GM13976 (cell line): ENCODE data around the gene SSBP1.
A peak's percentile ranks its signal among the peaks of the same experiment; 100 is the strongest.

Experiments
- DNase-seq: peaks from one replicate; pipeline ENCODE4 v3.0.0; 2012; ENCODE audit warnings: low spot score
- CTCF ChIP-seq: IDR thresholded peaks from 2 replicates; pipeline ENCODE4 v1.5.1; 2012; ENCODE audit warnings: borderline replicate concordance, mild to moderate bottlenecking; ENCODE audit not compliant: insufficient read depth; ENCODE audit errors: extremely low read depth, missing control alignments, control extremely low read depth
- in situ Hi-C: fragments of 300-500 bp; cut with MboI; formaldehyde crosslinking; loops from one replicate; pipeline ENCODE4 v1.12.0; 2022; ENCODE audit warnings: low sequenced_read_pairs, mixed read lengths, inconsistent platforms; ENCODE audit not compliant: unreplicated experiment

Gene SSBP1

DNA sequence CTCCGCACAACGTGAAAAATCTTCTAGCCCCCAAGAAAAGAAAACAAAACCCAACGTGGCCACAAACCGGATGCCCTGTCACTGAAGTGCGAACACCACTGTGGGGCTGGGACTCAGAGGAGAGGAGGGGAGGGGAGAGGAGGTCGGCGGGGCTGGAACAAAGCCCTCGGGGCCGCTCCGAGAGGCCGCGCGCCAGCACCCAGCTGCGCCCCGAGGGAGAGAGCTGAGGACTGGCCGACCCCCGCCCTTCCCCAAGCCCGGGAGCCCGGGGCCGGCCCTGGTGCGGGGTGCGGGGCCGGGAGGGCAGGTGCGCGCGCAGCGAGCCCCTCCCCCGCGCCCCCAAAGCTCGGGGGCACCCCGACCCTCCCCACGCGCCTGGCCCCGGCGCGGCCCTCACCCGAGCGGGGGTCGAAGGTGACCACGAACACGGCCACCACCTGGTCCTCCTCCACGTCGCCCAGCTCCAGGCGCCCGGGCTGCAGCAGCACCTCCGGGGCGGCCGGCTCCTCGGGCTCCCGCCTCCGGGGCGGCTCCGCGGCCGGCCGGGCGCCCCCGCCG is 36.6 kb upstream of the SSBP1 start:
- peak; percentile 86 for DNase-seq

DNA sequence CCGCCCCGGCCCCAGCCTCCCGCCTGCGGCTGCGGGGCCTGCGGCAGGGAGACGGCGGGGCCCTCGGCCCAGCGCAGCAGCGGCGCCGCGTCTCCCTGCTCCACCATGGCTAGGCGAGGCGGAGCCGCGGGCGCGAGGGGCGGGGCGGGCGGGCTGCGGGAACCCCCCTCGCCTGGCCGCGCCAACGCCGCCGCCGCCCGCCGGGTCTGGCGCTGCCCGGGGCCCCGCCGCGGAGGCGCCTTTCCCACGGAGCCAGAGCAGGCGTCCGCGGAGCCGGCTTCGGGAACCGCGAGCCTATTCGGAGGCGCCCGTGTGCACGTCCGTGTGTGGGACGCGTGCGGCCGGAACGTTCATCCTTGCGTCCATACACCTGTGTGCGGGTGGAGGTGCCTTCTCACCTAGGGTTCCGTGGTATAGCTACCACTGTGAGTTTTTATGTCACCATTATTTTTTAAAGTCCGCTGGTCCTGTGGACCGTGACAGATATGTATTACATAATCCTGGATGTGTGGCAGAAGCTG is 36.1 kb upstream of the SSBP1 start, which contains the start of gene DENND11:
DENND11 (minus strand) TSS at position 120 of the 521 bp plus-strand sequence; CDS start at position 107, 13 bp downstream.
- no peak for TF ChIP-seq CTCF
- in situ Hi-C loops: no loop called here
- peak; percentile 84 for DNase-seq

More for the DNA sequence above, 36.6 kb upstream of the SSBP1 start:
- in situ Hi-C loops: no loop called here
- TF ChIP-seq CTCF: no peak

GRCh38 chr7:141702892-141703291 is 35.3 kb upstream of the SSBP1 start:
- no peak for TF ChIP-seq CTCF
- DNase-seq: no peak
- in situ Hi-C loops: no loop called here

DNA sequence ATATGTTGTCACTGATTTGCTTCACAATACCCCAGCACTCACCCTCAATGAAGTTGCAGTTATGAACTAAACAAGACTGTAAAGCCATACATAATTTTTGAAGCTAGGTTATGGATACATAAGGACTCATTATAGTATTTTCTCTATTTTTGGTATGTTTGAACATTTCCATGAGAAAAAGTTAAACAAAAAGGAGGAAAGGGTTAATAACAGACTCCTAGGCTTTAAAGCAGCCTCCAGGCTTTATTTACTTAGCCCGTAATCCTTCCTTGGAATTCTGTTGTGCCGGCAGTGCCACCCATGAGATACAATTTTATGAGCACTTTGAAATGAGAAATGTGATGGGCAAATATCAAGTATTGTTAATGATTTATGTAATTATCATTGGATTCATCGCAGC is 34.0 kb upstream of the SSBP1 start:
- in situ Hi-C loops: no loop called here
- TF ChIP-seq CTCF: no peak
- DNase-seq: no peak

DNA sequence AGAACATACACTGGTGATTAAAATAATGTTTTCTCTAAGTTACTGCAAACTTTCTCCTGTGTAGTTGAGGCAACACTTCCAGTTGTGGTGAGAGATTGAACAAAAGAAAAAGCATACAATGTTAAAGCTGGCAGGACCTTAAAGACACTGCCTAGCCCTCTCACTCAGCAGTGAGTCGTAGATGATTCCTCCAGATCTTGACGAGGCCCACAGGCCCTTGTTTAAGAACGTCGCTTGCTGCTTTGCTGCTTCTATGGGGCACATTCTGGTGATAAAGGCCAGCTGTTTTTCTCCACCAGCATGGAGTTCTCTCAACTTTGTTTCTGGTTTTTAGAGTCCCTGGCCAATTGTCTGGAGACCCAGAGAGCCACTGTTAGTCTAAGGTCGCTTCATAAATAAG is 33.4 kb upstream of the SSBP1 start:
- no peak for TF ChIP-seq CTCF
- in situ Hi-C loops: no loop called here

GRCh38 chr7:141706239-141707064 is 31.7 kb upstream of the SSBP1 start:
- in situ Hi-C loops: no loop called here
- TF ChIP-seq CTCF: no peak
- no peak for DNase-seq

More for the DNA sequence above, 33.4 kb upstream of the SSBP1 start:
- no peak for DNase-seq
